Measurements from ENCODE around the gene POU6F2.

POU6F2 gene

DNA sequence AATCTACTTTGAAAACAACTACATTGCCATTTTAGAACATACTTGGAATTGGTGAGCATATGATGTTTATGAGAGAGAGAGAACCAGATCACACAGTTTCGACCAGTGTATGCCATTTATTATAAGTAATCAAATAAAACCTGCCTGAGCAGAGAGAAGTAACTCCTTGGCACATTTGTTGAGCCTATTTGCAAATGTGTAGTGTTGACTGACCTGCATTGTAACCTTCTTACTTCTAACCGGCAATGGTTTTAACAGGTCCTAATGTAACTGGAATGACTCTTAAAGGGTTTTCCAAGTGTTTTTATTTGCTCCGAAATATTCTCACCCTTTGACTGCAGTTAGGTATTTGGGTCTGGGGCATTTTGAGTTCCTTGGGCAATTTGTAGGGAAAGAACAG lies 167.6 kb downstream of the POU6F2 start:
- no peak overlapping the region for H3K9ac ChIP-seq (ENCODE audit: low read length in 2 of 2)
- H3K36me3 ChIP-seq (ENCODE audit: control insufficient read depth in 2 of 2, insufficient read depth in 2 of 2, low read length in 2 of 2): no peaks in the 10 kb centered on the region
- H3K4me1 ChIP-seq (ENCODE audit: control insufficient read depth, insufficient read depth, low read length): no peaks in the 10 kb centered on the region
- H3K4me3 ChIP-seq (ENCODE audit: low read length in 2 of 2): no peak overlapping the region
- H3K27ac ChIP-seq (ENCODE audit: low read length): no peak overlapping the region
- H3K27me3 ChIP-seq (ENCODE audit: control insufficient read depth in 1 of 2, insufficient read depth in 2 of 2, low read length in 2 of 2): no peaks in the 10 kb centered on the region
- no peaks in the 10 kb centered on the region for H3K9me3 ChIP-seq (ENCODE audit: control insufficient read depth in 2 of 2, low read length in 2 of 2)

DNA sequence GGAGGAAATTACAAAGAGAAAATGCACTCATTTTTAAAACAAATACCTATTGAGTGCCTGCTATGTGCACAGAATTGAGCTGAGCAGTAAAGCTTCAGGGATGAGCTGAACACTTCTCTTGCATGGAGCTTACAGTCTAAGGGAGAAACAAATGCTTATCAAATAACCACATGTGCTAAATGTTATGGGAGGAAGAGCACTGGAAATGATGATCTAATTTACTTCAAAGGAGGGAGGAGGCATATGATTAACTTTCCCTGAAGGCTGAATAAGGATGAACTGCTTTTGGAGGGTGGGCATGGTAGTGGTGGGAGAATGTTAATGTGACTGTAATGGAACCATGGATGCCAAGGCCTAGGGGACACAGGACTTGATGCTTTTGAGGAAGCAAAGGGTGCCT lies 168.2 kb downstream of the POU6F2 start:
- H3K9me3 ChIP-seq (ENCODE audit: control insufficient read depth in 2 of 2, low read length in 2 of 2): no peaks in the 10 kb centered on the region
- no peak overlapping the region for H3K4me3 ChIP-seq (ENCODE audit: low read length in 2 of 2)

GRCh38 chr7:39152701-39153100 lies 175.0 kb downstream of the POU6F2 start:
- no peaks in the 10 kb centered on the region for H3K9me3 ChIP-seq (ENCODE audit: control insufficient read depth in 2 of 2, low read length in 2 of 2)
- no peaks in the 10 kb centered on the region for H3K27me3 ChIP-seq (ENCODE audit: control insufficient read depth in 1 of 2, insufficient read depth in 2 of 2, low read length in 2 of 2)
- no peak overlapping the region for H3K27ac ChIP-seq (ENCODE audit: low read length)
- H3K9ac ChIP-seq (ENCODE audit: low read length in 2 of 2): no peak overlapping the region
- H3K4me3 ChIP-seq (ENCODE audit: low read length in 2 of 2): no peak overlapping the region
- H3K4me1 ChIP-seq (ENCODE audit: control insufficient read depth, insufficient read depth, low read length): no peaks in the 10 kb centered on the region
- H3K36me3 ChIP-seq (ENCODE audit: control insufficient read depth in 2 of 2, insufficient read depth in 2 of 2, low read length in 2 of 2): no peaks in the 10 kb centered on the region

More for the DNA sequence above, 168.2 kb downstream of the POU6F2 start:
- H3K4me1 ChIP-seq (ENCODE audit: control insufficient read depth, insufficient read depth, low read length): no peaks in the 10 kb centered on the region
- H3K27ac ChIP-seq (ENCODE audit: low read length): no peak overlapping the region
- no peaks in the 10 kb centered on the region for H3K36me3 ChIP-seq (ENCODE audit: control insufficient read depth in 2 of 2, insufficient read depth in 2 of 2, low read length in 2 of 2)
- H3K9ac ChIP-seq (ENCODE audit: low read length in 2 of 2): no peak overlapping the region
- no peaks in the 10 kb centered on the region for H3K27me3 ChIP-seq (ENCODE audit: control insufficient read depth in 1 of 2, insufficient read depth in 2 of 2, low read length in 2 of 2)

GRCh38 chr7:39153113-39153512 lies 175.4 kb downstream of the POU6F2 start:
- Histone ChIP-seq H3K36me3 (ENCODE audit: control insufficient read depth in 2 of 2, insufficient read depth in 2 of 2, low read length in 2 of 2) (no peaks in the 10 kb centered on the region), H3K9me3 (ENCODE audit: control insufficient read depth in 2 of 2, low read length in 2 of 2) (no peaks in the 10 kb centered on the region), H3K9ac (ENCODE audit: low read length in 2 of 2) (no peak overlapping the region), H3K27ac (ENCODE audit: low read length) (no peak overlapping the region), H3K27me3 (ENCODE audit: control insufficient read depth in 1 of 2, insufficient read depth in 2 of 2, low read length in 2 of 2) (no peaks in the 10 kb centered on the region), H3K4me3 (ENCODE audit: low read length in 2 of 2) (no peak overlapping the region), H3K4me1 (ENCODE audit: control insufficient read depth, insufficient read depth, low read length) (no peaks in the 10 kb centered on the region)

GRCh38 chr7:39153647-39154046 lies 175.9 kb downstream of the POU6F2 start:
- no peaks in the 10 kb centered on the region for H3K9me3 ChIP-seq (ENCODE audit: control insufficient read depth in 2 of 2, low read length in 2 of 2)
- no peaks in the 10 kb centered on the region for H3K36me3 ChIP-seq (ENCODE audit: control insufficient read depth in 2 of 2, insufficient read depth in 2 of 2, low read length in 2 of 2)

GRCh38 chr7:39154815-39155214 lies 177.1 kb downstream of the POU6F2 start:
- no peaks in the 10 kb centered on the region for H3K9me3 ChIP-seq (ENCODE audit: control insufficient read depth in 2 of 2, low read length in 2 of 2)
- no peak overlapping the region for H3K9ac ChIP-seq (ENCODE audit: low read length in 2 of 2)
- H3K4me3 ChIP-seq (ENCODE audit: low read length in 2 of 2): no peak overlapping the region

More at GRCh38 chr7:39153647-39154046, 175.9 kb downstream of the POU6F2 start:
- Histone ChIP-seq H3K4me3 (ENCODE audit: low read length in 2 of 2) (no peak overlapping the region), H3K27ac (ENCODE audit: low read length) (no peak overlapping the region), H3K9ac (ENCODE audit: low read length in 2 of 2) (no peak overlapping the region), H3K27me3 (ENCODE audit: control insufficient read depth in 1 of 2, insufficient read depth in 2 of 2, low read length in 2 of 2) (no peaks in the 10 kb centered on the region), H3K4me1 (ENCODE audit: control insufficient read depth, insufficient read depth, low read length) (no peaks in the 10 kb centered on the region)

DNA sequence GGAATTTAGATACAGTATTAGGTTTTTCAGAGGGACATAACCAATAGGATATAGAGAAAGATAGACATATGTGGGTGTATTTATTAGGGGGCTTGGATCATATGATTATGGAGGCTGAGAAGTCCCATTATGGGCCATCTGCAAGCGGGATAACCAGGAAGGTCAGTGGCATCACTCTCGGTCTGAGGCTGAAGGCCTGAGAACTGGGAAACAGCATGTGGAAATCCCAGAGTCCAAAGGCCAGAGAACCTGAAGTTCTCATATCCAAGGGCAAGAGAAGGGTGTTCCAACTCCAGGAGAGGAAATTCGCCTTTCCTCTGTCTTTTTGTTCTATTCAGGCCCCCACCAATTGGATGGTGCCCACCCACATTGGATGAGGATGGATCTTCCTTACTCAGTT lies 180.7 kb downstream of the POU6F2 start:
- H3K36me3 ChIP-seq (ENCODE audit: control insufficient read depth in 2 of 2, insufficient read depth in 2 of 2, low read length in 2 of 2): no peaks in the 10 kb centered on the region
- H3K9me3 ChIP-seq (ENCODE audit: control insufficient read depth in 2 of 2, low read length in 2 of 2): no peaks in the 10 kb centered on the region
- H3K4me3 ChIP-seq (ENCODE audit: low read length in 2 of 2): no peak overlapping the region
- H3K9ac ChIP-seq (ENCODE audit: low read length in 2 of 2): no peak overlapping the region
- H3K4me1 ChIP-seq (ENCODE audit: control insufficient read depth, insufficient read depth, low read length): no peaks in the 10 kb centered on the region
- no peak overlapping the region for H3K27ac ChIP-seq (ENCODE audit: low read length)
- no peaks in the 10 kb centered on the region for H3K27me3 ChIP-seq (ENCODE audit: control insufficient read depth in 1 of 2, insufficient read depth in 2 of 2, low read length in 2 of 2)

More at GRCh38 chr7:39154815-39155214, 177.1 kb downstream of the POU6F2 start:
- Histone ChIP-seq H3K27ac (ENCODE audit: low read length) (no peak overlapping the region), H3K4me1 (ENCODE audit: control insufficient read depth, insufficient read depth, low read length) (no peaks in the 10 kb centered on the region), H3K36me3 (ENCODE audit: control insufficient read depth in 2 of 2, insufficient read depth in 2 of 2, low read length in 2 of 2) (no peaks in the 10 kb centered on the region), H3K27me3 (ENCODE audit: control insufficient read depth in 1 of 2, insufficient read depth in 2 of 2, low read length in 2 of 2) (no peaks in the 10 kb centered on the region)

DNA sequence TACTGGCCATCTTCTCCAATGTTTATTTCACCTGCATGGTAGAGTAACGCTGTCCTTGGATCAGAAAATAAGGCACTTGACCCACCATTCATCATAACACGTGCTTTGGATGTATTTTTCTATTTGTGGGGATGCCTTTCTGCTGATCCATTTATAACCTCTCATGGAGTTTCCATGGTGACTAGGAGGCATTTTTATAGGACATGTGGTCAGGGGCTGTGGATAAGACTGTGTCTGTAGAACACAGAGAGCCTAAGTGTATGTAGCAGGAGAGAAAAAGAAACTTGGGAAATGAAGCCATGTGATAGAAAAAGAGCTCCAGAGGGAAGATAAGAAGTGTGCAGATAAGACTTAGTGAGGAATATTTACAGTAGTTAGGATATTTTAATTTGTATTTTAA lies 184.2 kb downstream of the POU6F2 start:
- Histone ChIP-seq H3K27ac (ENCODE audit: low read length) (no peak overlapping the region), H3K36me3 (ENCODE audit: control insufficient read depth in 2 of 2, insufficient read depth in 2 of 2, low read length in 2 of 2) (no peaks in the 10 kb centered on the region), H3K9ac (ENCODE audit: low read length in 2 of 2) (no peak overlapping the region), H3K27me3 (ENCODE audit: control insufficient read depth in 1 of 2, insufficient read depth in 2 of 2, low read length in 2 of 2) (no peaks in the 10 kb centered on the region), H3K9me3 (ENCODE audit: control insufficient read depth in 2 of 2, low read length in 2 of 2) (no peaks in the 10 kb centered on the region), H3K4me3 (ENCODE audit: low read length in 2 of 2) (no peak overlapping the region), H3K4me1 (ENCODE audit: control insufficient read depth, insufficient read depth, low read length) (no peaks in the 10 kb centered on the region)

- H3K27ac ChIP-seq (ENCODE audit: low read length): no peak overlapping the region
- no peak overlapping the region for H3K9ac ChIP-seq (ENCODE audit: low read length in 2 of 2)
- H3K4me3 ChIP-seq (ENCODE audit: low read length in 2 of 2): no peak overlapping the region
- no peaks in the 10 kb centered on the region for H3K9me3 ChIP-seq (ENCODE audit: control insufficient read depth in 2 of 2, low read length in 2 of 2)
- H3K4me1 ChIP-seq (ENCODE audit: control insufficient read depth, insufficient read depth, low read length): no peaks in the 10 kb centered on the region
- H3K36me3 ChIP-seq (ENCODE audit: control insufficient read depth in 2 of 2, insufficient read depth in 2 of 2, low read length in 2 of 2): no peaks in the 10 kb centered on the region
- no peaks in the 10 kb centered on the region for H3K27me3 ChIP-seq (ENCODE audit: control insufficient read depth in 1 of 2, insufficient read depth in 2 of 2, low read length in 2 of 2)
These were observed 187.2 kb downstream of the POU6F2 start for GRCh38 chr7:39164887-39165286.

GRCh38 chr7:39168403-39169098 lies 190.8 kb downstream of the POU6F2 start:
- no peak overlapping the region for H3K9ac ChIP-seq (ENCODE audit: low read length in 2 of 2)
- H3K36me3 ChIP-seq (ENCODE audit: control insufficient read depth in 2 of 2, insufficient read depth in 2 of 2, low read length in 2 of 2): no peaks in the 10 kb centered on the region
- H3K27me3 ChIP-seq (ENCODE audit: control insufficient read depth in 1 of 2, insufficient read depth in 2 of 2, low read length in 2 of 2): no peaks in the 10 kb centered on the region
- H3K4me1 ChIP-seq (ENCODE audit: control insufficient read depth, insufficient read depth, low read length): no peaks in the 10 kb centered on the region
- no peak overlapping the region for H3K4me3 ChIP-seq (ENCODE audit: low read length in 2 of 2)
- H3K9me3 ChIP-seq (ENCODE audit: control insufficient read depth in 2 of 2, low read length in 2 of 2): no peaks in the 10 kb centered on the region
- H3K27ac ChIP-seq (ENCODE audit: low read length): no peak overlapping the region

DNA sequence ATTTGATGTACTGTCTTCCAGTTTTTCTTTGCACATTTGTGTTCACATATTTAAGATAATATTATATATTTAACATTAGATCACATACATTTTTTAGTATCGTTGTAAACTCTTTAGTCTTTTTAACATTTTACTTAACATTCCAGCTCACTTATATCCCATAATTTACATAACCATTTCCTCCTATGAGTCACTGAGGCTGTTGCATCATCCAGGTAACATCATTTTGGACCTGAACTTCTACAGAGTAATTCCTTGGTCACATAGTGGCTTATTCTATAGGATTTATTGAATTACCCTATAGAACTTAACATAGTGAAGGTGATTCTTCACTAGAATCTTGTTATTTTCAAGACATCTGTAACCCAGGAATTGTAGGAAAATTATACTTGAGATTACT lies 194.4 kb downstream of the POU6F2 start:
- Histone ChIP-seq H3K4me1 (ENCODE audit: control insufficient read depth, insufficient read depth, low read length) (no peaks in the 10 kb centered on the region), H3K4me3 (ENCODE audit: low read length in 2 of 2) (no peak overlapping the region), H3K36me3 (ENCODE audit: control insufficient read depth in 2 of 2, insufficient read depth in 2 of 2, low read length in 2 of 2) (no peaks in the 10 kb centered on the region), H3K9me3 (ENCODE audit: control insufficient read depth in 2 of 2, low read length in 2 of 2) (no peaks in the 10 kb centered on the region), H3K9ac (ENCODE audit: low read length in 2 of 2) (no peak overlapping the region), H3K27me3 (ENCODE audit: control insufficient read depth in 1 of 2, insufficient read depth in 2 of 2, low read length in 2 of 2) (no peaks in the 10 kb centered on the region), H3K27ac (ENCODE audit: low read length) (no peak overlapping the region)
